ENCODE measurements around the gene CASP7.

The CASP7 gene

DNA sequence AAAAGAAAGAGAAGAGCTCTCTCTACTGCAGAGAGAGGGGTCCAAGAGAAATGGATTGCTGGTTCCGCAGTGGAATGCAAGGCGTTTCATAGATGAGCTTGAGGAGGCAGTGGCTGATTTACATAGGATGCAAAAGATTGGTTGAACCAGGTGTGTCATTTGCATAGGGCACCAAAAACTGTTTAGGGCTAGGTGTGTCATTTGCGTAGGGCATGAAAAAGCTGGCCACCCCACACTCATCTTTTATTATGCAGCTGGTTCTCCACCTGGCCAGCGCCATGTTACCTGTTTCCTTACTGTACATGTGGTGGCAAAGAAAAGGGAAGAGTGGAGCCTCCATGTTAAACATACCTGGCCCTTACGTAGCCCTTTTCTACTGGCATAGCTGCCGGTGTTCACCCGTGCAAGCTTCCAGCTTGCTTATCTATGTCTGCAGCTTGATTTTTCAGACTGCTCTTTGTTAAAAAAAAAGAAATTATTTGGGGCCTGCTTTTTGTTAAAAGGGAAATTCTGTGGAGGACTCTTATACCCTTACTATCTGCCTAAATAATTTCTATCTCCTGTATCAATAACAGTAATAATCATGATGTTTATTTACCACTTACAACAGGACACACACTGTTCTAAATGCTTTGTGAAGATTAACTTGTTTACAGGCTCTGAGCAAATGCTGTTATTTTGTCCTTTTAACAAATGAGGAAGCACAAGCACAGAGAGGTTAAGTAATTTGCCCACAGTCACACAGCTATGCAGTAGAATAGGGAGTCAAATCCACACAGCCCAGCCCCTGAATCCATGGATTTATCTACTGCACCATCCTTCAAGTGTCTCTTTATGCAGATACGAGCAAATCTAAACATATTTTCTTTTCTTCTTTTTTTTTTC is 33.3 kb downstream of the CASP7 start:
- no peak for DNase-seq

- no peak for DNase-seq
Observed at GRCh38 chr10:113713640-113713982, 33.9 kb downstream of the CASP7 start.

- no peak for DNase-seq
Observed at GRCh38 chr10:113716109-113716910, 36.6 kb downstream of the CASP7 start.

- DNase-seq = no peak
Observed at GRCh38 chr10:113718969-113719822, 39.5 kb downstream of the CASP7 start.

DNA sequence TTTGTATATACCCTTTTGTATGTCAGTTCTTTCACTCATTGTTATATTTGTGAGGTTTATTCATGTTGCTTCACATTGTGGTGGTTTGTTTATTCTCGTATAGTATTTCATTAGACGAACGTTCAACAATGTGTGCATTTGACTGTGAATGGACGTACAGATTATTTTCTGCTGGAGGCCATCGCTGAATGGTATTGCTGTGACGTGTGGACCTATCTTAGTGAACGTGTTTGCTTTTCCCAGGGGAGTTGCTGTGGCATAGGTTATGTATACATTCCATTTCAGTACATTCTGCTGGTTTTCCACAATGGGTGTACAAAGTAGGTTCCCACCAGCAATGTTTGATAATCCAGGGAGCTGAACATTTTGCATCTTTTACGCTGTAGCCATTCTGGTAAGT is 40.7 kb downstream of the CASP7 start:
- no peak for DNase-seq

DNA sequence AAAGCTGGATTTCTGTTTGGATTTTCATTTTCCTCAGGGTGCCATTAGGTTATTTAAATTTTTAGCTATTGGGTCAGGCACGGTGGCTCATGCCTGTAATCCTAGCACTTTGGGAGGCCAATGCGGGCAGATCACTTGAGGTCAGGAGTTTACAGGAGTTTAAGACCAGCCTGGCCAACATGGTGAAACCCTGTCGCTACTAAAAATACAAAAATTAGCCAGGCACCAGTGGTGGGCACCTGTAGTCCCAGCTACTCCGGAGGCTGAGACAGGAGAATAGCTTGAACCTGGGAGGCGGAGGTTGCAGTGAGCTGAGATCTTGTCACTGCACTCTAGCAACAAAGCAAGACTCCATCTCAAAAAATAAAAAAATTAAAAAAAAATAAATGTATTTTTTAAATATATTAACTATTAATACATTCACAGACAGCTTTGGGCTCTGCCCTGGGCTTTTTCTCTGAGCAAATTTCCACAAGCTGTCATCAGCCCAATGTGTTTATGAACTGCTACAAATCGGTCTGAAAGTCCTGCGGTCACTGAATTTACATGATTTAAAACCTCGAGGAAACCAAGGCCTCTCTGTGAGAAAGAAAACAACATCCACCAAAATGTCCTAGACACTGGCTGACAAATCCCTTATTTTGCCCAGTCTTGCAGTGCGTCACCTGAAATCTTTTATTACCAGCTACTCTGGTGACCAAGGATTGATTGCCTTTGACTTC is 52.6 kb downstream of the CASP7 start:
- no peak for DNase-seq

- DNase-seq = no peak
Observed at GRCh38 chr10:113732966-113733365, 53.3 kb downstream of the CASP7 start.

DNA sequence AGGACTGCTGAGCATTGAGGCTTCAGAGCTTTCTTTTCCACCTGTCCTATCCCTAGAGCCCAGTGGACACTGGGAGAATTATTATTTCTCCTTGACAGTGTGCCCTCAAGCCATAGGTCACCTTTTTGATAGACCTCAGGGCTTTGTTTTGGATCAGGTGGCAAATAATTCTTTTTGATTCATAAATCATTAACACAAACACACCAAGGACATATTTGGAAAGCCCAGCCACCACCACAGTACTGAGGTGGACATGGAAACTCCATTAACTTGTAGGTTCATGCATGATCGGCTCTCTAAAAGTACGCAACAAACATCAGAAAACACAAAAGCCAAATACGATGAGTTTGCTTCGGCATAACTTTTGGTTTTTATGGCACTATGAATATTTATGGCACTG is 53.9 kb downstream of the CASP7 start:
- DNase-seq = no peak

DNA sequence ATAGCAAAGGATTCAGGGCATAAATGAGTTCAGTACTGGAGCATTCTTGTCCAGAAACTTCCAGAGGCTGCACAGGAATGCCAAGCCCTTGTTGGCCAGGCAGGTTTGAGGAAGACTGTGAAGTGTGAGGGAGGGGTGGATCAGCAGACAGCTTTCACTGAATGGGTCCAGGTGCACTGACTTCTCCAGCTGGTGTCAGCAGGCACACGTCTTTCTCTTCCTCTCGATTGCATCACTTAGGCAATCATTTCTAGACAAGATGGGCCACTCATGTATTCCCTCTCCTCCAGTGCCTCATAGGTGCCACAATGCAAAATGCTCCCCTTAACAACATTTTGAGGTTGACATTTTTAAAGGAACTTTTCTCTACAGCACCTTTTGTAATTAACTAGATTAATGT is 56.2 kb downstream of the CASP7 start:
- peak in 1 of 2 experiments; percentile 3 for DNase-seq

DNA sequence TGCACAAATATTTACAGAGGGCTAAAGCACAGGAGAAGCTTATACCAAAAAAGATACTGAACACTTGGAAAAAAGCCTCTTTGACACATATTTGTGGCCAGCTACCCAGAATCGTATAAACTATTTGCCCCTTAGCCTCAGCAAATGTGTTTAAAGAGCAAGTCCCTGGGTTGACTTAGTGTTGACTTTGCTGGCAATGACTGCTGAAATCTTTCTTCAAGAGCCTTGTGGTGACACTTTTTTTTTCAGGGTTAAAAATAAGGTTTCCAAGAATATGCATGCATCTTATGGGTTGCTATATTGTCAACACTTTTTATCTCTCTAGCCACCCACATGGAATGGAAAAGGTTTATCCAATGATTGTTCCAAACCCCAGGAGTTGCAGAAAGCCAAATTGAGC is 56.9 kb downstream of the CASP7 start:
- DNase-seq = no peak

GRCh38 chr10:113739031-113739430 is 59.3 kb downstream of the CASP7 start:
- DNase-seq = no peak

DNA sequence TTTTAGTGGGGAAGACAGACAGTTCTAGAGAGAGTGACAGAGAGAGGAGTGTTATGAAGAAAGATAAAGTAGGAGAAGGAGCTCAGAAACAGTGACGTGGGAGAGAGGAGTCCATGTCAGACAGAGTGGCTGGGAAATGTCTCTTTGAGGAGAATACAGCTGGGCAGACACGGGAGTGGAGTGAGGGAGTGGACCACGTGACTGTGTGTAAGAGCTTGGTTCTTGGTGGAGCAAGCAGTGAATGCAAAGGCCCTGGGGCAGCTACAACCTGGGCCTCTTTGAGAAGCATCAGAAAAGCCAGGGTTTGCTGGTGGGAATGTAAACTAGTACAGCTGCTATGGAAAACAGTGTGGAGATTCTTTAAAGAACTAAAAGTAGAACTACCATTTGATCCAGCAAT is 59.9 kb downstream of the CASP7 start:
- DNase-seq = no peak

GRCh38 chr10:113740850-113741249 is 61.1 kb downstream of the CASP7 start:
- DNase-seq = no peak

DNA sequence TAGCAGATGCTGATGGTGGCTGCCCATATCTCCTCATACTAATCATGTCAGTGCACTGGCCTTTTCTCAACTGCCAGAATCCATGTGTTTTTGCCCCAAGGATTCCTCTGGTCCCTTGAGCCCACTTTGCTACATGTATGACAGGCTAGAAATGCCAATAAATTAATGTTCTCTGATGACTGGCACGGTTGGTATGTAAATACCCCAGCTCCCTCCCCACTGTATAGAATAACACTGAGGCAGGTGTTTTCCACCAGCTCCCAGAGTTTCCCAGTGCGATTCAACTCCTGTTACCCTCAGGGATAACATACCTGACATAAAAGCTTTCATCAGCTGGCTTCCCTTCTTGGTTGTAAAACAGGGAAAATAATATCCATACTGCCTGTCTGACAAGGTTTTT is 62.8 kb downstream of the CASP7 start:
- no peak for DNase-seq

GRCh38 chr10:113743594-113743993 is 63.9 kb downstream of the CASP7 start:
- no peak for DNase-seq

DNA sequence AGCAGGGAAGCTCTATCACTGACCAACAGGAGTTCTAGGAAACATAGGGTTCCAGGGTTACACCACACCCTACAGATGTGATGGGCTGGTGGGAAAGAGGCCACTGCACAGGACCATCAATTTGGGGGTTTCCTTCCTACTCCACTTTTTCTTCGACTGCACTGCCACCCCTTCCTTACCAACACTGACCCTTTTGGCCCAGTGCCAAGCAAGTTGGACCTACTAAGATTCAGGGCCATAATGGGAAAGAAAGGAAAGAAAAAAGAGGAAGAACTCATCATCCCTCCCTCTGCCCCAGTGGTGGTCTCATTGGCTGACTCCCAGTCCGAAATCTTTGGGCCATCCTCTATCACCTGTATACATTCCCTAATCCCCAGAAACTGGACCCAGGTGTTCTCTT is 65.7 kb downstream of the CASP7 start:
- DNase-seq = no peak

GRCh38 chr10:113746217-113746957 is 66.7 kb downstream of the CASP7 start:
- no peak for DNase-seq

GRCh38 chr10:113751181-113751732 is 71.5 kb downstream of the CASP7 start, which contains the start of gene PLEKHS1:
Gene PLEKHS1 (plus strand): TSS chr10:113751682. CDS start chr10:113755278, 3,596 bp downstream.
- DNase-seq = no peak

DNA sequence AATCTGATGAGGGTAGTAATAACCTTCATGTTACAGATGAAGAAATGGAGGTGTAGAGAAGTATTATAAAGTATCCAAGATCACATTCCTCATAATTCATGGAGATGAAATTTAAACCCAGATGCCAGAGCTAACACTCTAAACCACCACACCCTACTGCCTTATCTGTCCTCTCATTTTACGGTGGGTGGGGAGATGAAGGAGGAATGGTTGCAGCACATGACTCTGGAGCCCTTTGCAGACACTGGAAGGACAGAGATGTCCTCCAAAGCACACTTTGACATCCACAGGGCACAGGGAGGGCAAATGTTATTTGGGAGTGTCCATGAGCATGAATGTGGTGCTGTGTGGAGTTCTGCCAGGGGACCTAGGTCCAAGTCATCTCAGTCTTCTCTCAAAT is 72.8 kb downstream of the CASP7 start:
- no peak for DNase-seq

GRCh38 chr10:113753020-113753692 is 73.4 kb downstream of the CASP7 start:
- DNase-seq = no peak

DNA sequence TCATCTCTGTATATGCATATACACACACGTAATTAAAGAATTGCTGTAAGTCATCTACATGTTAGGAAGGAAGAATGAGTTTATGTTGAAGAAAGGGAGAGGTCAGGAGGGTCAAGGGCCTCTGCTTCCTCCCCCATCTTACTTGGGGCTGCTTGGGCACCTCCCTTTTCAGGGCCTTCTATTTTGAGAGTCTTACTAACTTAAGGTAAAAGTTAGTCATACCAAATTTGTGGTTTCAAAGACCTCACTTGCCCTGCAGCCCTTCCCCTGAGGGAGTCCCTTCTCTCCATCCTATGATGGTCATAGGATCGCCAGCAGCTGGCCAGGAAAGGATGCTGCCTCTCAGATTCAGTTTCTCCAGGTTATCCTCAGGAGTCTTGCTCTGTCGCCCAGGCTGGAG is 74.4 kb downstream of the CASP7 start:
- DNase-seq = no peak
